IgD-negative memory B cell (primary cell): ENCODE data around the gene PHLDB3. TPM values are rescaled to one million over a fixed set of nuclear protein-coding genes. Genes with fewer than 3 reads are reported as not detected.
"Not testable (repeated sequence)": the region's sequence is repeated elsewhere in the genome, so short reads cannot be mapped to it uniquely, and the experiment has no call there.

Experiments used
- H3K27ac Mint-ChIP-seq, 3 donors: one replicate each; pipeline ENCODE4 v1.8.0; 2020 to 2022; ENCODE audit warnings: mild to moderate bottlenecking in 3 of 3, mixed read lengths in 3 of 3, moderate library complexity in 1 of 3
- H3K27me3 Mint-ChIP-seq: one replicate; pipeline ENCODE4 v1.8.0; 2021; ENCODE audit warnings: mixed read lengths
- H3K36me3 Mint-ChIP-seq: one replicate; pipeline ENCODE4 v1.8.0; 2020; ENCODE audit warnings: mild to moderate bottlenecking, mixed read lengths
- H3K4me1 Mint-ChIP-seq, 3 donors: one replicate each; pipeline ENCODE4 v1.8.0; 2020 to 2022; ENCODE audit warnings: mixed read lengths in 3 of 3, mild to moderate bottlenecking in 1 of 3
- H3K4me3 Mint-ChIP-seq, 4 donors: one replicate each; pipeline ENCODE4 v1.8.0; 2020 to 2022; ENCODE audit warnings: mild to moderate bottlenecking in 4 of 4, mixed read lengths in 4 of 4, moderate library complexity in 3 of 4
- H3K9me3 Mint-ChIP-seq, 3 donors: one replicate each; pipeline ENCODE4 v1.8.0; 2020 to 2021; ENCODE audit warnings: mixed read lengths in 3 of 3, mild to moderate bottlenecking in 1 of 3
- polyA plus RNA-seq: library from polyadenylated mRNA; unstranded; fragments of 300-500 nt; fragmentation: Illumina TruSeq; gene quantifications from one replicate; pipeline ENCODE4 v1.2.3, GENCODE V29; 2021

PHLDB3 gene
- polyA plus RNA-seq, 1 donor from 2014 or later: 6.8 TPM

GRCh38 chr19:43462785-43463380 lies 41.7 kb downstream of the PHLDB3 start:
- H3K9me3 Mint-ChIP-seq: no peaks in the 10 kb centered on the region
- peak overlapping the region in 2 of 3 donors; percentile 77 to 99 for H3K27ac Mint-ChIP-seq
- peaks cover 1% of the 10 kb centered on the region for H3K36me3 Mint-ChIP-seq
- H3K4me1 Mint-ChIP-seq: peaks cover 0 to 3% (median 0%) of the 10 kb centered on the region in 3 donors
- H3K27me3 Mint-ChIP-seq: no peaks in the 10 kb centered on the region
- peak overlapping the region; percentile 92 to 97 (median 94) for H3K4me3 Mint-ChIP-seq

GRCh38 chr19:43462383-43462782 lies 42.2 kb downstream of the PHLDB3 start:
- Mint-ChIP-seq H3K4me1 (peaks cover 0 to 3% (median 0%) of the 10 kb centered on the region in 3 donors), H3K27me3 (no peaks in the 10 kb centered on the region), H3K27ac (peak overlapping the region in 2 of 3 donors; percentile 44 to 64), H3K36me3 (peaks cover 1% of the 10 kb centered on the region), H3K9me3 (no peaks in the 10 kb centered on the region), H3K4me3 (peak overlapping the region in 2 of 4 donors; percentile 45 to 67)

GRCh38 chr19:43461303-43461702 lies 43.2 kb downstream of the PHLDB3 start:
- no peaks in the 10 kb centered on the region for H3K27me3 Mint-ChIP-seq
- peaks cover 0 to 3% (median 0%) of the 10 kb centered on the region in 3 donors for H3K4me1 Mint-ChIP-seq
- H3K4me3 Mint-ChIP-seq: peak overlapping the region in 1 of 4 donors; percentile 45
- no peaks in the 10 kb centered on the region for H3K9me3 Mint-ChIP-seq
- peaks cover 1% of the 10 kb centered on the region for H3K36me3 Mint-ChIP-seq
- H3K27ac Mint-ChIP-seq: no peak overlapping the region

GRCh38 chr19:43460362-43461016 lies 44.1 kb downstream of the PHLDB3 start:
- H3K4me3 Mint-ChIP-seq: no peak overlapping the region
- H3K4me1 Mint-ChIP-seq: peaks cover 3 to 6% (median 6%) of the 10 kb centered on the region in 3 donors
- H3K9me3 Mint-ChIP-seq: no peaks in the 10 kb centered on the region
- H3K27me3 Mint-ChIP-seq: peaks cover 4% of the 10 kb centered on the region
- peaks cover 1% of the 10 kb centered on the region for H3K36me3 Mint-ChIP-seq
- H3K27ac Mint-ChIP-seq: no peak overlapping the region

GRCh38 chr19:43457809-43458208 lies 46.7 kb downstream of the PHLDB3 start:
- Mint-ChIP-seq H3K27ac (no peak overlapping the region), H3K9me3 (peaks cover 0 to under 1% (median under 1%) of the 10 kb centered on the region in 3 donors), H3K27me3 (peaks cover 4% of the 10 kb centered on the region), H3K4me3 (no peak overlapping the region), H3K4me1 (peaks cover 3 to 8% (median 5%) of the 10 kb centered on the region in 3 donors), H3K36me3 (peaks cover 1% of the 10 kb centered on the region)

GRCh38 chr19:43455321-43456113 lies 49.0 kb downstream of the PHLDB3 start:
- peaks cover 3 to 8% (median 5%) of the 10 kb centered on the region in 3 donors for H3K4me1 Mint-ChIP-seq
- H3K36me3 Mint-ChIP-seq: peaks cover 1% of the 10 kb centered on the region
- peaks cover 2 to 6% (median 4%) of the 10 kb centered on the region in 3 donors for H3K9me3 Mint-ChIP-seq
- peaks cover 4% of the 10 kb centered on the region for H3K27me3 Mint-ChIP-seq
- no peak overlapping the region for H3K4me3 Mint-ChIP-seq
- no peak overlapping the region for H3K27ac Mint-ChIP-seq

- Mint-ChIP-seq H3K9me3 (peaks cover 2 to 6% (median 4%) of the 10 kb centered on the region in 3 donors), H3K4me3 (no peak overlapping the region), H3K27me3 (peaks cover 4% of the 10 kb centered on the region), H3K4me1 (peaks cover 3 to 8% (median 5%) of the 10 kb centered on the region in 3 donors), H3K27ac (no peak overlapping the region), H3K36me3 (no peaks in the 10 kb centered on the region)
Measured at GRCh38 chr19:43454031-43454430, 50.5 kb downstream of the PHLDB3 start.

GRCh38 chr19:43452582-43452981 lies 52.0 kb downstream of the PHLDB3 start:
- peaks cover 2 to 6% (median 4%) of the 10 kb centered on the region in 3 donors for H3K9me3 Mint-ChIP-seq

GRCh38 chr19:43450545-43450997 lies 54.0 kb downstream of the PHLDB3 start:
- H3K27me3 Mint-ChIP-seq: peaks cover 1% of the 10 kb centered on the region
- no peak overlapping the region for H3K27ac Mint-ChIP-seq
- no peak overlapping the region for H3K4me3 Mint-ChIP-seq
- H3K4me1 Mint-ChIP-seq: peaks cover 2 to 7% (median 6%) of the 10 kb centered on the region in 3 donors
- H3K9me3 Mint-ChIP-seq: peaks cover 2 to 6% (median 4%) of the 10 kb centered on the region in 3 donors
- H3K36me3 Mint-ChIP-seq: no peaks in the 10 kb centered on the region

More at GRCh38 chr19:43452582-43452981, 52.0 kb downstream of the PHLDB3 start:
- H3K36me3 Mint-ChIP-seq: no peaks in the 10 kb centered on the region
- no peak overlapping the region for H3K4me3 Mint-ChIP-seq
- peaks cover 3 to 8% (median 5%) of the 10 kb centered on the region in 3 donors for H3K4me1 Mint-ChIP-seq
- H3K27me3 Mint-ChIP-seq: peaks cover 4% of the 10 kb centered on the region
- no peak overlapping the region for H3K27ac Mint-ChIP-seq

GRCh38 chr19:43447655-43448054 lies 56.9 kb downstream of the PHLDB3 start:
- H3K9me3 Mint-ChIP-seq: peaks cover 1 to 5% (median 2%) of the 10 kb centered on the region in 3 donors
- H3K4me1 Mint-ChIP-seq: peaks cover 2 to 10% (median 3%) of the 10 kb centered on the region in 3 donors
- no peaks in the 10 kb centered on the region for H3K27me3 Mint-ChIP-seq
- H3K4me3 Mint-ChIP-seq: no peak overlapping the region
- no peaks in the 10 kb centered on the region for H3K36me3 Mint-ChIP-seq
- no peak overlapping the region for H3K27ac Mint-ChIP-seq

GRCh38 chr19:43446746-43447489 lies 57.6 kb downstream of the PHLDB3 start:
- peak overlapping the region in 1 of 3 donors; percentile 2 for H3K27ac Mint-ChIP-seq
- no peaks in the 10 kb centered on the region for H3K27me3 Mint-ChIP-seq
- peaks cover 0 to 2% (median 0%) of the 10 kb centered on the region in 3 donors for H3K9me3 Mint-ChIP-seq
- no peak overlapping the region for H3K4me3 Mint-ChIP-seq
- peaks cover 2 to 10% (median 5%) of the 10 kb centered on the region in 3 donors for H3K4me1 Mint-ChIP-seq
- H3K36me3 Mint-ChIP-seq: no peaks in the 10 kb centered on the region

- Mint-ChIP-seq H3K27me3 (no peaks in the 10 kb centered on the region), H3K36me3 (no peaks in the 10 kb centered on the region), H3K4me3 (no peak overlapping the region), H3K9me3 (no peaks in the 10 kb centered on the region), H3K27ac (no peak overlapping the region), H3K4me1 (peaks cover 4 to 10% (median 9%) of the 10 kb centered on the region in 3 donors)
Measured at GRCh38 chr19:43445426-43445825, 59.1 kb downstream of the PHLDB3 start.

GRCh38 chr19:43444531-43445287 lies 59.8 kb downstream of the PHLDB3 start:
- no peaks in the 10 kb centered on the region for H3K9me3 Mint-ChIP-seq
- H3K4me3 Mint-ChIP-seq: no peak overlapping the region
- H3K4me1 Mint-ChIP-seq: peaks cover 8 to 12% (median 9%) of the 10 kb centered on the region in 3 donors
- no peaks in the 10 kb centered on the region for H3K36me3 Mint-ChIP-seq
- H3K27ac Mint-ChIP-seq: no peak overlapping the region
- H3K27me3 Mint-ChIP-seq: no peaks in the 10 kb centered on the region

- peak overlapping the region in 1 of 3 donors; percentile 61 for H3K27ac Mint-ChIP-seq
- not testable (repeated sequence) for H3K4me3 Mint-ChIP-seq, H3K27me3 Mint-ChIP-seq, H3K9me3 Mint-ChIP-seq, H3K36me3 Mint-ChIP-seq
- H3K4me1 Mint-ChIP-seq: peaks cover 12 to 17% (median 13%) of the 10 kb centered on the region in 3 donors
Measured at GRCh38 chr19:43444091-43444490, 60.5 kb downstream of the PHLDB3 start.
